Osteoblast (primary cell): ENCODE measurements around the gene DPP7. TPM values are rescaled to one million over a fixed set of nuclear protein-coding genes. Genes with fewer than 3 reads are reported as not detected.
A peak's percentile ranks its signal among the peaks of the same experiment; 100 is the strongest.

Experiments used
- DNase-seq: peaks from one replicate; pipeline ENCODE4 v3.0.0; 2011; ENCODE audit warnings: low spot score, mixed read lengths; ENCODE audit not compliant: insufficient read length; ENCODE audit errors: missing footprints
- H2AFZ ChIP-seq: 2 replicates; pipeline ENCODE4 v1.6.0; 2011; ENCODE audit warnings: mild to moderate bottlenecking, low read length
- H3K27ac ChIP-seq: 2 replicates; pipeline ENCODE4 v1.5.1; 2011; ENCODE audit warnings: mild to moderate bottlenecking, low read depth, low read length, moderate library complexity
- H3K27me3 ChIP-seq: 2 replicates; pipeline ENCODE4 v1.6.0; 2012; ENCODE audit warnings: mild to moderate bottlenecking, control low read depth, inconsistent platforms, low read length, moderate library complexity; ENCODE audit not compliant: insufficient read depth
- H3K36me3 ChIP-seq: 2 replicates; pipeline ENCODE4 v1.5.1; 2011; ENCODE audit warnings: mild to moderate bottlenecking, low read length, control low read depth, moderate library complexity; ENCODE audit not compliant: insufficient read depth
- H3K4me1 ChIP-seq: 2 replicates; pipeline ENCODE4 v1.5.1; 2011; ENCODE audit warnings: mild to moderate bottlenecking, low read length, control low read depth, moderate library complexity; ENCODE audit not compliant: insufficient read depth
- H3K4me2 ChIP-seq: 2 replicates; pipeline ENCODE4 v1.6.0; 2011; ENCODE audit warnings: mild to moderate bottlenecking, low read length; ENCODE audit not compliant: insufficient read depth
- H3K4me3 ChIP-seq: fragments of 200-600 bp; sonication (generic); 3 replicates; pipeline ENCODE4 v1.5.1; 2012; ENCODE audit warnings: mild to moderate bottlenecking, low read length, inconsistent platforms; ENCODE audit not compliant: insufficient read depth
- H3K79me2 ChIP-seq: 2 replicates; pipeline ENCODE4 v1.6.0; 2012; ENCODE audit warnings: mild to moderate bottlenecking, low read length, control low read depth, inconsistent platforms; ENCODE audit not compliant: insufficient read depth
- H3K9me3 ChIP-seq: 2 replicates; pipeline ENCODE4 v1.5.1; 2011; ENCODE audit warnings: low read depth, low read length, control low read depth
- H4K20me1 ChIP-seq: 2 replicates; pipeline ENCODE4 v1.6.0; 2012; ENCODE audit warnings: mild to moderate bottlenecking, low read length, control low read depth; ENCODE audit not compliant: insufficient read depth
- total RNA-seq: library from RNA; depleted of rRNA; stranded (reverse); fragments of >200 nt; gene quantifications from 2 replicates; pipeline ENCODE4 v1.2.3, GENCODE V29; 2012
- TF ChIP-seq, protein P1 (sequence below): IDR thresholded peaks from 2 replicates; pipeline ENCODE4 v1.5.1; 2011; ENCODE audit warnings: mild to moderate bottlenecking, low read depth, low read length, moderate library complexity; ENCODE audit errors: extremely low read depth

DPP7 gene
- total RNA-seq, 1 donor, result 74.6 TPM

DNA sequence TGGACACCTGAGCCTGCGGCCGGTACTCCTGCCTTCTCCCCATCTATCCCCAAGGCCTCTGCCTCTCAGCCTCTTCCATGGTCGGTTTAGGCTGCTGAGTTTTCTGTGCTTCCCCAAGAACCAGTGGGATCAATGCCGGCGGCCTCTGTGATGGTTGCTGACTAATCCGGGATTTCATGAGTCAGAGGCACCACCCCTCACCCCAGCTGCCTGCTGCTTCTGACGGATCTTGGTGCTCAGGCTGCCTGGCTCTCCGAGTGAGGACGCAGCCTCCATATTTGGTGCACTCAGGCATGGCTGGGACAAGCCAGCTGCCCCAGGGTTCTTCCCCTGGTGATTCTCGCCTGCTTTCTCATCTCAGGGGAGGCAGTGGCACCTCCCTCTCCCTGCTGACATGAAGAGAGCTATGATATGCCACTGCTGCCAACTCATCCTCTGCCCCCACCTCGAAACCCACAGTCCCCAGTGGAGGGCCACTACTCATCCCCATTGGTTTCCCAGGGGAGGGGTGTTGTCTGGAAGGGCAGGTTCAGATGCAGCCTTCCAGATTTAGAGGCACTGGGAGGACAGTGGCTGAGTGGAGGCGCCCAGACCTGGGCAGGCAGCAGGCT lies 31.0 kb downstream of the DPP7 start:
- Histone ChIP-seq H3K27ac (peak overlapping the region; percentile 74), H3K4me3 (peak overlapping the region; percentile 10), H2AFZ (peak overlapping the region; percentile 57), H4K20me1 (peaks cover 6% of the 10 kb centered on the region), H3K79me2 (peaks cover 47% of the 10 kb centered on the region), H3K9me3 (no peaks in the 10 kb centered on the region), H3K4me2 (peak overlapping the region; percentile 52), H3K36me3 (peaks cover 29% of the 10 kb centered on the region), H3K27me3 (no peaks in the 10 kb centered on the region), H3K4me1 (peaks cover 44% of the 10 kb centered on the region)
- peak; percentile 99 for DNase-seq
- TF ChIP-seq, protein P1, sequence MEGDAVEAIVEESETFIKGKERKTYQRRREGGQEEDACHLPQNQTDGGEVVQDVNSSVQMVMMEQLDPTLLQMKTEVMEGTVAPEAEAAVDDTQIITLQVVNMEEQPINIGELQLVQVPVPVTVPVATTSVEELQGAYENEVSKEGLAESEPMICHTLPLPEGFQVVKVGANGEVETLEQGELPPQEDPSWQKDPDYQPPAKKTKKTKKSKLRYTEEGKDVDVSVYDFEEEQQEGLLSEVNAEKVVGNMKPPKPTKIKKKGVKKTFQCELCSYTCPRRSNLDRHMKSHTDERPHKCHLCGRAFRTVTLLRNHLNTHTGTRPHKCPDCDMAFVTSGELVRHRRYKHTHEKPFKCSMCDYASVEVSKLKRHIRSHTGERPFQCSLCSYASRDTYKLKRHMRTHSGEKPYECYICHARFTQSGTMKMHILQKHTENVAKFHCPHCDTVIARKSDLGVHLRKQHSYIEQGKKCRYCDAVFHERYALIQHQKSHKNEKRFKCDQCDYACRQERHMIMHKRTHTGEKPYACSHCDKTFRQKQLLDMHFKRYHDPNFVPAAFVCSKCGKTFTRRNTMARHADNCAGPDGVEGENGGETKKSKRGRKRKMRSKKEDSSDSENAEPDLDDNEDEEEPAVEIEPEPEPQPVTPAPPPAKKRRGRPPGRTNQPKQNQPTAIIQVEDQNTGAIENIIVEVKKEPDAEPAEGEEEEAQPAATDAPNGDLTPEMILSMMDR, result no peak

DNA sequence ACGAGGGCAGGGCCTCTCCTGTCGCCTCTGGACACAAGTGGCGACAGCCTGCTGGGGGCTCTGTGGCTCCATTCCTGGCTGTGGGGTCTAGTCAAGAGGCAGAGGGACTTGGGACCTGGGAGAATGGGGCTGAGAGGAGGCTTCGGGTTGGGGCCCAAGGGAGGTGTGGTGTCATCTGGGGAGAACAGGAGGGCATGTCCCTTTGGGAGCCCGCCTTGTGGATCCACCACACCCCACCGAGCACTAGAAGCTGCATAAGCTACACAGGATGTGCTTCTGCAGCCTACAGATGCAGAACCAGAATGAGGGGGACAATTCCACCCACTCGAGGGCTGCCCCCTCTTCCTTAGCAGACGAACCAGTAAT lies 31.6 kb downstream of the DPP7 start:
- Histone ChIP-seq H3K4me1 (peaks cover 42% of the 10 kb centered on the region), H3K4me2 (peak overlapping the region; percentile 43), H3K4me3 (peak overlapping the region; percentile 10)

DNA sequence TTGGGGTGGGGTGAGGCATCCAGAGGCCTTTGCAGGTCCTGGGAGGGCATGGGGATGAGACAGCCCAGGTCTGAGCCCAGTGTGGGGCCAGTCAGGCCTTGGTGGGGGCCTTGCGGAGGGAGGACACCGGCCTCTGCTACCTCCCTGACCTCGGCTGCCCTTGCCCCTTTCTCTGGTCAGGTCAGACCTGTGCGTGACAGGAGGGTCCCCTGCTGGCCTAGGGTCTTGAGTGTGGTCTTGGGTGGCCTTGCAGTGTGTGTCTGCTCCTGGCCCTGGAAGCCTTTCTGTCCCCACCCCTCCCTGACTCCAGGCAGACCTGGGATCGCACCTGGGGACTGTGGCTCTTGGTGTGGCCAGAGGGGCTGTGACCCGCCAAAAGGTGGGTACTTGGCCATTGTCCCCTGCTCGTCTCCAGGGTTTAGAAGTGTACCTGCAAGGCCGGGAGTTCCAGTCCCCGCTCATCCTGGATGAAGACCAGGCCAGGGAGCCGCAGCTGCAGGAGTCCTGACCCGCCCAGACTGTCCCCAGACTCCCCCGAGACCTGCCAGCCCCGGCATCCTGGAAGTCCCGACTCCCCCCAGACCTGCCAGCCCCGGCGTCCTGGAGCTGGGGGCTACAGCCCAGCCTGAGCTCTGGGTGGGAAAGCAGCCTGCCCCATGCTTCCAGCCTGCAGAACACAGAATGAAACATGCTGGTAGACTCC lies 32.2 kb downstream of the DPP7 start:
- H4K20me1 ChIP-seq, result peaks cover 6% of the 10 kb centered on the region
- TF ChIP-seq, protein P1, result no peak
- H3K79me2 ChIP-seq, result peaks cover 45% of the 10 kb centered on the region

More for the DNA sequence above, 31.6 kb downstream of the DPP7 start:
- H2AFZ ChIP-seq, result no peak overlapping the region
- H3K27me3 ChIP-seq, result no peaks in the 10 kb centered on the region
- TF ChIP-seq, protein P1, result no peak
- peak overlapping the region; percentile 74 for H3K27ac ChIP-seq
- H3K79me2 ChIP-seq, result peaks cover 47% of the 10 kb centered on the region
- DNase-seq, result no peak
- peaks cover 23% of the 10 kb centered on the region for H3K36me3 ChIP-seq
- no peaks in the 10 kb centered on the region for H3K9me3 ChIP-seq
- H4K20me1 ChIP-seq, result peaks cover 6% of the 10 kb centered on the region

More for the DNA sequence above, 32.2 kb downstream of the DPP7 start:
- Histone ChIP-seq H3K4me3 (no peak overlapping the region), H3K27me3 (no peaks in the 10 kb centered on the region), H3K9me3 (no peaks in the 10 kb centered on the region), H2AFZ (no peak overlapping the region), H3K4me2 (no peak overlapping the region), H3K36me3 (peaks cover 23% of the 10 kb centered on the region), H3K4me1 (peaks cover 37% of the 10 kb centered on the region), H3K27ac (peak overlapping the region; percentile 74)
- peak; percentile 55 for DNase-seq
